ENCODE results near the gene RBMS3. TPM values are rescaled to one million over a fixed set of nuclear protein-coding genes. Genes with fewer than 3 reads are reported as not detected.

Gene RBMS3
- total and polyA plus RNA-seq, 2 of the 13 experiments (the other 11 are each of a cell fraction or from before 2014, with no cell fraction given), result not detected

DNA sequence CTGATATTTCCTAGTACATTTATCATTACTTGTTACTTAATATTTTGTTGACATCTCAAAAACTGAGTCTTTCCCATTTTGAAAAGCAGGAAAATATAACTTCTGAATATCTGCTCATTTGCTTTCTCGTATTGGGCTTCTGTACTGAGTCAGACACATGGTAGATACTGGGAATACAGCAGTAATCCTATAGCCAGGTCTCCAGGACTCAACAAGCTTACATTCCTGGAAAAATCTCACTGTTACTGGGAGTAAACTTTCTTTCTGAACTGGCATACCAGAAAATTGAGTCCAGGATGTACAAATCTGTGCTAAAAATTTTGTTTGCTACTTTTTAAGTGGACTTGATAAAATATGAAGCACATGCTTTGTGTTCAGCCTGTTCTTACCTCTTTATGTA, 240.4 kb downstream of the RBMS3 start:
- DNase-seq (ENCODE audit: low spot score) (no peak), ATAC-seq (no peak), FAIRE-seq (no peak)
- in situ Hi-C loops (cut with HindIII; ENCODE audit: extremely low pct_ligation_motif_present, low pct_unique_long_range_greater_than_20kb) (no loop called here), intact Hi-C loops (cut with micrococcal nuclease; ENCODE audit: unreplicated experiment) (no loop called here)
- Histone ChIP-seq H3K79me2 (ENCODE audit: insufficient read depth, low read length) (no peaks in the 10 kb centered on the region), H3K4me2 (ENCODE audit: low read depth, low read length) (no peak overlapping the region), H3K36me3 (replicated peaks in 1 of 2; ENCODE audit: control insufficient read depth in 1 of 2, insufficient read depth in 2 of 2, low read length in 2 of 2) (no peaks in the 10 kb centered on the region), H4K20me1 (ENCODE audit: insufficient read depth, low read length) (no peaks in the 10 kb centered on the region), H3K4me1 (ENCODE audit: insufficient read depth, low read length) (peaks cover 6% of the 10 kb centered on the region; the same call in 1 of the 2 replicates), H3K27ac (ENCODE audit: extremely low read length, insufficient read depth, low read length) (no peak overlapping the region), H3K9ac (ENCODE audit: insufficient read depth, low read depth, low read length) (no peak overlapping the region), H2AFZ (ENCODE audit: low read length) (no peak overlapping the region), H3K27me3 (ENCODE audit: control insufficient read depth in 1 of 2, insufficient read depth in 2 of 2, low read length in 2 of 2) (no peaks in the 10 kb centered on the region), H3K9me3 (ENCODE audit: low read length) (no peaks in the 10 kb centered on the region), H3K4me3 (replicated peaks in 1 of 3; ENCODE audit: insufficient read depth in 1 of 3, low read depth in 2 of 3, low read length in 3 of 3) (no peak overlapping the region)
- CTCF ChIA-PET (ENCODE audit: low intra/inter-chr PET ratio, low total read pairs), result no interaction called here
- TF ChIP-seq ZNF350 (CRISPR knock-in tag; IDR thresholded peaks at IDR 0.05; ENCODE audit: borderline replicate concordance, low read depth) (no peak), XRCC5 (optimal IDR thresholded peaks at IDR 0.05; ENCODE audit: low read length) (no peak), DDIT3 (CRISPR knock-in tag; IDR thresholded peaks at IDR 0.05) (no peak), HMG20A (CRISPR knock-in tag; IDR thresholded peaks at IDR 0.05; ENCODE audit: borderline replicate concordance) (no peak), PAWR (CRISPR knock-in tag; IDR thresholded peaks at IDR 0.05; ENCODE audit: borderline replicate concordance) (no peak), SRSF4 (IDR thresholded peaks at IDR 0.05; ENCODE audit: low read depth, low read length, poor library complexity, severe bottlenecking) (no peak), ZNF224 (CRISPR knock-in tag; IDR thresholded peaks at IDR 0.05) (no peak), KLF6 (CRISPR knock-in tag; IDR thresholded peaks at IDR 0.05) (no peak), ZMYM2 (CRISPR knock-in tag; IDR thresholded peaks at IDR 0.05) (no peak), MIER3 (CRISPR knock-in tag; IDR thresholded peaks at IDR 0.05; ENCODE audit: borderline replicate concordance) (no peak), TP53 (CRISPR knock-in tag; conservative IDR thresholded peaks at IDR 0.05) (no peak), ZNF121 (CRISPR knock-in tag; IDR thresholded peaks at IDR 0.05) (no peak), ZNF577 (CRISPR knock-in tag; IDR thresholded peaks at IDR 0.05; ENCODE audit: borderline replicate concordance, low read depth) (no peak), RFXAP (CRISPR knock-in tag; IDR thresholded peaks at IDR 0.05; ENCODE audit: borderline replicate concordance) (no peak), AGO2 (optimal IDR thresholded peaks at IDR 0.05; ENCODE audit: low read depth, low read length) (no peak), GMEB1 (CRISPR knock-in tag; IDR thresholded peaks at IDR 0.05; ENCODE audit: borderline replicate concordance) (no peak)
- TF ChIP-seq, protein P1, sequence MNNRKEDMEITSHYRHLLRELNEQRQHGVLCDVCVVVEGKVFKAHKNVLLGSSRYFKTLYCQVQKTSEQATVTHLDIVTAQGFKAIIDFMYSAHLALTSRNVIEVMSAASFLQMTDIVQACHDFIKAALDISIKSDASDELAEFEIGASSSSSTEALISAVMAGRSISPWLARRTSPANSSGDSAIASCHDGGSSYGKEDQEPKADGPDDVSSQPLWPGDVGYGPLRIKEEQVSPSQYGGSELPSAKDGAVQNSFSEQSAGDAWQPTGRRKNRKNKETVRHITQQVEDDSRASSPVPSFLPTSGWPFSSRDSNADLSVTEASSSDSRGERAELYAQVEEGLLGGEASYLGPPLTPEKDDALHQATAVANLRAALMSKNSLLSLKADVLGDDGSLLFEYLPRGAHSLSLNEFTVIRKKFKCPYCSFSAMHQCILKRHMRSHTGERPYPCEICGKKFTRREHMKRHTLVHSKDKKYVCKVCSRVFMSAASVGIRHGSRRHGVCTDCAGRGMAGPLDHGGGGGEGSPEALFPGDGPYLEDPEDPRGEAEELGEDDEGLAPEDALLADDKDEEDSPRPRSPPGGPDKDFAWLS (CRISPR knock-in tag; IDR thresholded peaks at IDR 0.05; ENCODE audit: borderline replicate concordance), result no peak
- BruUV-seq (replicated peaks), result no TSS peak
- 0% methylated on average over 1 of the region's 1 CpG for WGBS (ENCODE audit: low lambda C conversion rate)
- POLR2A ChIA-PET, result no interaction called here
